COR-L47 (cell line): ENCODE results near the gene SOST.

Experiments used
- DNase-seq: peaks from one replicate; lab custom pipeline; 2025; lab: John Stamatoyannopoulos, UW

The SOST gene

DNA sequence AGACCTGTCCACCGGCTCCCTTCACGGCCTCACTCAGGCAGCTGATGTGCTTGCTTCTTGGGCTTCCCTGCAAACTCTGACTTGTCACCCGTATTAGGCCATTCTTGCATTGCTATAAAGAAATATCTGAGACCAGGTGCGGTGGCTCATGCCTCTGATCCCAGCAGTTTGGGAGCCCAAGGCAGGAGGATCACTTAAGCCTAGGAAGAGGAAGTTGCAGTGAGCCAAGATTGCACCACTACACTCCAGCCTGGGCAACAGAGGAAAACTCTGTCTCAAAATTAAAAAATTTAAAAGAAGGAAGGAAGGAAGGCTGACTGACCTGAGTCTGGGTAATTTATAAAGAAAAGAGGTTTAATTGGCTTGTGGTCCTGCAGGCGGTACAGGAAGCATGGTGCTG, 17.0 kb downstream of the SOST start:
- DNase-seq = no peak

DNA sequence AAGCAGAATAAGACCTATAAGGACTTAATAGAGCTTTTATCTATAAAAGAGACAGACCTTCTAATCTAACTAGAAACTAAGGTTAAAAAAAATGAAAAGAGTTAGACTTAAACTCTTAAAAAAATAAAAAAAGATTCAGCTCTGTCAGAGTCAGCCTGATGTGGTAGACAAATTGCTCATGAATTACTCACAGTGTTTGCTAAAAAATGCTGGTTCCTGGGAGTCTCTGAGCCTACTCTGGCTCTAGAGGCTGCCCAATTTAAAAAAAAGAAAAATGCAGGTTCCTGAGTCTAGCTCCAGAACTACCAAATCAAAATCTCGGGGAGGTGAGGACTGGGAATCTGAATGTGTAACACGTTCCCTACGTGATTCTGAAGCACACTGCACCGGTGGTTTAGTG, 18.1 kb downstream of the SOST start:
- no peak for DNase-seq

DNA sequence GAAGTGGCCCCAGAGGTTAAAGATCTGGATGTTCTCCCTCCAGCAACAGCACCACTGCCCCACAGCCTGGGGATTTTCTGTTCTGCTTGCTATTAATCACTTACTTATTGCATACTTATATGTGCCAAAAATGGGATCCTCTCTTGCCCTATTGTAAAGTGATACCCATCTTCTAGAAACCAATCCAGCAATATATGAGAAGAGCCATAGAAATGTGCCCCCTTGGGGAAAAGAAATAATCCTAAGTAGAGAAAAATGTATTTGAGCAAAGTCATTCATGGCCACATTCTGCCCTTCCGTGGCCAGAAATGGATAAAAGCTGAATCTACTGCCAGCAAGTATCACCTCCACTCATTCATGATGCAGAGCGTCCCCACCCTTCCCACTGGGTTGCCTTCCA, 20.9 kb downstream of the SOST start:
- DNase-seq = no peak

DNA sequence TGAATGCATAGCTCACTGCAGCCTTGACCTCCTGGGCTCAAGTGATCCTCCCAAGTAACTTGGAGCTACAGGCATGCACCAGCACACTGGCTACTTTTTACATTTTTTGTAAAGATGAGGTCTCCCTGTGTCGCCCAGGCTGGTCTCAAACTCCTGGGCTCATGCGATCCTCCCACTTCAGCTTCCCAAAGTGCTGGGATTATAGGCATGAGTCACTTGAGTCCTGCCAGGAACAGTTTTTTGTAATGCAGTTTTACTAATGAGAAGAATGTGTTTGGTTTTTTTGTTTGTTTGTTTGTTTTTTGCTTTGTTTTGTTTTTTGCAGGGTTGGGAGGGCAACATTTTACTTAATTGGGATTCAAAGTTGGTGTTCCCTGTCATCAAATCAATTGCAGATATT, 22.2 kb downstream of the SOST start:
- DNase-seq = no peak

DNA sequence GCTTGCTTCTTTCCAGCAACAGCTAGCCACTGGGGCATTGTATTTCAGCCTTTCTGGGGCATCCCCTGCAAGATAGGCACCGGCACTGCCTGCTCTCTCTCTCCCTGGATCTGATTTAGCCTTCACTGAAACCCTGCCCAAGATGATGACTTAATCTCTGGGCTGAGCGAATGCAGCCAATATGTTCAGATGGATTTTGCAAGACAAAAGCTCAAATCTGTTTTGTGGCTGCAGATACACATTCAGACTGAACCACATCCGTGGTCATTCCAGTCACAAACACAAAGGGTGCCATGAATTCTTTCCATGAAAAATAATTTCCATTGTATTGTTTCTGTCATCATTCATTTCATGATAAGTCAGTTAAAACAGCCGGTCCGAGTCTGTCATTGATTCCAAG, 24.2 kb downstream of the SOST start:
- no peak for DNase-seq

DNA sequence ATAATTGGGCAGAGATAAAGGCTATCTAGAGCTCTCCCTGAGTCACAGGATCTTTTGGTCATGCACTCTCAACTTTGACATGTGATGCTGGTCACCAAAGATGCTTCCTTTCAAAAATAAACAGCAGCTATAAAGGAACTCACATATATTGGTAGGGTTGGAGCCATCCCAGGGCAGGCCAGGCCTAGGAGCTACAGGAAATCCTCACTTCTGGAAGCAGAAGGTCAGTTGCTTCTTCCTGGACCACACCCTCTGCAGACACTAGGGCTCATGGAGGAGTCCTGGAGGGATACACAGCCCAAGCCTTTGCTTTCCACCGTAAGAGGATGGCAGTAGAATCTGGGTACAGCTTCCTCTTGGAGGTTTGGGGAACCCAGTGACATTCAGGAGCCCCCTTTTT, 24.6 kb downstream of the SOST start:
- DNase-seq = no peak

DNA sequence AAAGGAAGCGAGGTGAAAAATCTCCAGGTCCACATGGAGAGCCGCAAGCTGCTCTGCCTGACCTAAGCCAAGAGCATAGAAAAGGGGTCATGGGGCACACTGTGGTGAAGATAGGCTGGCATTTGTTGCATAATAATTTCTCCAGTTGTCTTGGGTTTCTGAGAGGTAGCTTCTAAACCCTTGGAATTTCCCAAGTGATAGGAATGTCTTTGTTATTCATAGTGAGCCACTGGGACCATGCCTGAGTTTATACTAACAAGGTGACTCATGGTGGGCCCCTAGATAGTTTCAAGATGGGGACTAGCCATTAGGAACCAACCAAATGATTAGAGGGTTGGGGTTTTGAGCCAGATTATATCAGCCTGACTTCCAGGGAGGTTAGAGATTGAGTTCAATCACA, 25.6 kb downstream of the SOST start:
- DNase-seq = no peak

DNA sequence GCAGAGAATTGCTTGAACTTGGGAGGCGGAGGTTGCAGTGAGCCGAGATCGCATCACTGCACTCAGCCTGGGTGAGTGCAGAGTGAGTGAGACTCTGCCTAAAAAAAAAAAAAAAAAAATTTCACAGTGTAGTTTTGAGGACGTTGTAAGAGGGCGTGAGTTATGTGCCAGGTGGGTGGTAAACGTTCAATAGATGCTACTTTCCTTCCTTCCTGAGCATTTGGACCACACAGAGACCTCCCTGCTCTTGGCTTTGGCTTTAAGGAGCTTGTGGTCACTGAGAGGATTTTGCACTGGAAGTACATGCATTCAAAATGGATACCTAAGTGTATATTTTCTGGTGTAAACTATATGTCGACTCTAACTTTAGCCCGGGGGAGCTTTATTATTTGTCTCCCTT, 30.5 kb downstream of the SOST start:
- DNase-seq = no peak

DNA sequence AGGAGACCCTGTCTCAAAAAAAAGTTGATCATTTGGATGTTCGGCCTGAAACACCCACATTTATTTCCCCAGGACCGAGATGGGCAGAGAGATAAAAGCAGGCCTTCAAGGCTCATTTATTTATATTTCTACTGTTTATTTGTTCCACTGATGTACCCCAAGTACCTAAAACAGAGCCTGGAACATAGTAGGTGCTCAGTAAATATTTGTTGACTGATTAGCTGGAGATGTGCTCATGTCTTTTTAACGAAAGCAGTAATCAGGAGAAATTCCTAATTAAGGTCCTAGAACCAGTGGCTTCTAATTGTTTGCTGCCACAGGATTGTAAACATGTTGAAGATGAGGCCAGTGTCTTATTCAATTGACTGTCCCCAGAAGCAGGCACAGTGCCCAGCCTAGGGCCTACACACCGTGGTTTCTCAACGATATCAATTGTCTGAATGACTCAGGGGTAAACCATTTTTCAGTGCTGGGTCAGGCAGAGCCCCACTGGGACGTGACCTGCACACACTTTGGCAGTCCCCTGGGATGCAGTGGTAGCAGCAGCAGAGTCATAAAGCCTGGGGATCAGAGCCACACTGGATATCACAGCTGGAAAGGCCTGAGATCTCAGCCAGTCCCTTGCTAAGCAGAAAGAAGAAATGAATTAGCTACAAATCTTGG, 34.8 kb downstream of the SOST start:
- DNase-seq = no peak

DNA sequence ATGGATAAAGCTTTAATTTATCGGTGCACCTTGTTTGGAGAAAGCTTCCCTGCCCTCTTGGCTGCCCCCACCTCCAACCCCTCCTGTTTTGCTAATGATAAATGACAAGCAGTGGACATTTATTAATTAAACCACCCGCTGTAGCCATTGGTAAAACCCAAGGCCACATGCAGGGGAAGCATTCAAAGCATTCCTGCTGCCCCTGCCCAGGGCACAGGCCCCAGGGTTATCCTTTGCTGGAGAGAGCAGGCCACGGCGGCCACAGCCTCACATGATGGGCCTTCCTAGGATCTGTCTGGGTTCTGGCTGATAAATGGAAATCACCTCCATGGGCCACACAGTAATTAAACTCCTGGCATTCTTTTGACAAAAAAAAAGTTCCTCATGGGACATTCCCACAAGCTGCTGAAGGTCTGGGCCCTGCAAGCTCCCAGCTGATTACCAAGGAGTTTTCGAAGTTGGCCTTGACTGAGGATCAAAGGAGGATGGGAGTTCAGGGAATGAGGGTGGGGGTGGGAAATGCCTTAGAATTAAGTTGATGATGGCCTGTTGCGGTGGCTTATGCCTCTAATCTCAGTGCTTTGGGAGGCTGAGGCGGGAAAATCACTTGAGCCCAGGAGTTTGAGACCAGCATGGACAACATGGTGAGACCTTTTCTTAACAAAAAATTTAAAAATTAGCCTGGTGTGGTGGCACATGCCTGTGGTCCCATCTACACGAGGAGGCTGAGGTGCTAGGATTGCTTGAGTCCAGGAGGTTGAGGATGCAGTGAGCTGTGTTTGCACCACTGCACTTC, 35.5 kb downstream of the SOST start:
- DNase-seq = no peak

DNA sequence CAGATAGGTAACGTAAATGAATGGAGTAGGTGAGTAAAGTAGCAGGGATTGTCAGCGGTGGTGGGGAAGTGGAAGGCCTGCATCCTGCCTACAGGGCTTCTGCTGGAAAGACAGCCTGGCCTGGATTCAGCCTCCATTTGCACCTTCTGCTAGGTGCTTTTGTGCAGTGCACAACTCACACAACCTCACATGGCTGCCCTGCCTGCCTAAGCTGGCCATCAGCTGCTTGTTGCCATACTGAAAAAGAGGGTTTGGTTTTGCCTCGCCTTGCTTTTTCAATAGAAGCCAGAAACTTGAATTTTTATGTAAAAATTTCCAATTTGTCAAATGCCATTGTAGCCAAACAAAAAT, 36.3 kb downstream of the SOST start:
- DNase-seq = no peak

DNA sequence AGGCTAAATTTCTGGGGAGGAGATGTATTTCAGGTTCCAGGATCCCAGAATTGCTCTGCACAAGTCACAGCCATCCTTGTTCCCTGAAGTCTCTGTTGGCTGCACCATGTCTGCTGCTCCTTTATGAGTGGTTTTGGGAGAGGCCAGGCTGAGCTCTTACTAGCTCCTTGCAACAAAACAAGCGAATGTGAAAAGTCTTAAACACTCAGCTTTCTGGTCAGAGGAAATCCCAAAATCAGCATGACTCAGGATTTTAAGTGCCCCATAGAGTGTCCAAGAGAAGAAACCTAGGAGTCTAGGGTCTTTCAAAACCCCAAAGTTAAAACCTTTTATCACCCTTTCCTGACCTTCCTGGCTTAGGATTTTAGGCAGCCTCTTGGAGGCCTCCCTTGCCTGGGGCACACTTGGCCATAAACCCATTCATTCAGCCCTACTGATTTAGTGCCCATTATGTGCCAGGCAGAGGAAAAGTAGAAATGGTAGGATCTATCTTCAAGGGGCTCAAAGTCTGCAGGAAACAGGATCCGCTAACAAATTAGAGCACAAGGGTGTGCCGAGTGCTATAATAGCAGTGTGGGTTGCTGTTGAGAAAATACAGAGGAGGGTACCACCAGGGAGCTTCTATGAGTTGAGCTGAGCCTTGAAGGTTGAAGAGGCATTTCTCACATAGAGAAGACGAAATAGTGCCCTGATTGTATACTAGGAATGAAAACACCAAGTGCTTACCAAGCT, 36.9 kb downstream of the SOST start:
- DNase-seq = no peak

DNA sequence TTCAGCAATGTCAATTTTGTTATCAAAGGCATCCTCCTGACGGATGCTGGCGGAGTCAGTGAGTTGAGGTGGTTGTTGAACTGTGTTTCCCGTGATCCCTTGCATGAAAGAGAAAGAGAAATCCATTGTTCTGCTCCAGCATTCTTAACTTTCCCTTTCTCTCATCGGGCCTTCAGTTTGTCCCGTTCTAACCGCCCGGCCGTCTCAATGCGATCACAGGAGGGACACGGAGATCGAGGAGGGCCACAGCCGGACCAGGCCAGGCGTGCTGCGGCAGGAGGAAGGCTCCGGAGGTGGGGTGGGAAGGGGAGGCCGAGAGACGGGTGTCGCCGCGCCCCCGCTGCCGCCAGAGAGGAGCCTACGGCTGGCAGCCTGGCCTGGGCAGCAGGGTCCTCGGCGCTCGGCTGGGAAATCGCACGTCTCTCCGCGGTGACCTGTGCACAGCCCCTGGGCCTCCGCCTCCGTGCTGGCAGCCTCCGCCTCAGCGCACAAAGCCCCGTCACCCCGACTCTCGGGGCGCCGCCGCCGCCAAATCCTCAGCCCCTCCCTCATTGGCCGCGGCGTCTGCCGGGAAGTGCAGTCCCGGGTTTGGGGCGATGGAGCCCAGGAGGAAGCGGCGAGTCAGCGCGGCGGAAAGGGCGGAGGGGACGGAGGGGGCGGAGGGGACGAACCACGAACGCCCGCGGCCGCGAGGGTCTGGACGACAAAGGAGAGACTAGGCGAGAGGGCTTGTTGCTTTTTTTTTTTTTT, 38.1 kb downstream of the SOST start:
- no peak for DNase-seq

DNA sequence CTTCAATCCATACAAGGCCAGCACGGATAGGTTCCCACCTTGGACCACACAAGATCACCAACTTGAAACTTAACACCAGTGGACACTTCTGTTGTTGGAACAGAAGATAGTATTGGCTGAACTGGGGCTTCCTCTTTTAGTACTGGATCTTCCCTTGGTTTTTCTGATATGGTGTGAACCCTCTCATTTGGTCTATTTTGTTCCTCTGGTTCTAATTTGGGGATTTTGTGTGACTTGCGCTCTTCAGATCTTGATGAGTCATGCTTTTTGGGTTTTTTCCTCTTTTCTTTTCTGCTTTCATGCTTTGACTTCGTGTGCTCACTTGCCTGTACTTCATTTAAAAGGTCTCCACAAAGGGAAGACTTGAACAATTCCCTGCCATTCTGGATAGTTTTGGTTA, 39.0 kb downstream of the SOST start:
- no peak for DNase-seq

DNA sequence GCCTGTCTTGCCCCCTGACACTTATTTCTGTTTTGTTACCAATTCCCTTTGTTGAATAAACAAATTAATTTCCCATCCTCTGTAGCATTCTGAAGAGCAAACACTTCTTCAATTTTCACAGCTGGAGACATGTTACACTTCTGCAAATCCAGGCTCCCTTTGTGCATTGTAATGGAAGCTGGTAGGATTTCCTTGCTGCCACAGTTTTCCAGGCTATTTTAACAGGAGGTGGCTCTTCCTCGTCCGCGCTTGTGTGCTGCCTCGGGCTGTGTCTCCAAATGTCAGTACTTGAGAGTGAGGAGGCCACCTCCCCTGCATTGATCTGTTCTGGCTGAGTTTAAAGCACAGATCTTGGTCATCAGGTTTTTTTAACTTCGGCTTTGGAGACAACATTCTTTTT, 40.0 kb downstream of the SOST start:
- peak; percentile 70 for DNase-seq

DNA sequence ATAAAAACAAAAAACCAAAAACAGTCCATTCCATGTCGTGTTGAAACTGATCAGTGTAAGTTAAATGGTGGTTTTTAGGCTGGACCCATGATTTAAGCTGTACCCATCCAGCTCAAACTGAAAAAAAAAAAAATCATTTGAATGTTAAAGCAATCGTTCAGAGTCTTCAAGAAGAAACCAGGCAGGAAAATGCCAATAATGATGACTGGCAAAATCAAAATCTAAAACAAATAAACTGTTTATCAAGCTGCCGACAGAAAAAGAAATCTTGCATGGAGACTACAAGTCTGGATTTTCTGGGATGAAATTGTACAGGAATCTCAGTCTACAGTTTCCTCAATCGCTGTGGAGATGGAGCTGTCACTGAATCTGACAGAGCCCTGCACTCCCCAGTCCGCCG, 40.7 kb downstream of the SOST start:
- no peak for DNase-seq

DNA sequence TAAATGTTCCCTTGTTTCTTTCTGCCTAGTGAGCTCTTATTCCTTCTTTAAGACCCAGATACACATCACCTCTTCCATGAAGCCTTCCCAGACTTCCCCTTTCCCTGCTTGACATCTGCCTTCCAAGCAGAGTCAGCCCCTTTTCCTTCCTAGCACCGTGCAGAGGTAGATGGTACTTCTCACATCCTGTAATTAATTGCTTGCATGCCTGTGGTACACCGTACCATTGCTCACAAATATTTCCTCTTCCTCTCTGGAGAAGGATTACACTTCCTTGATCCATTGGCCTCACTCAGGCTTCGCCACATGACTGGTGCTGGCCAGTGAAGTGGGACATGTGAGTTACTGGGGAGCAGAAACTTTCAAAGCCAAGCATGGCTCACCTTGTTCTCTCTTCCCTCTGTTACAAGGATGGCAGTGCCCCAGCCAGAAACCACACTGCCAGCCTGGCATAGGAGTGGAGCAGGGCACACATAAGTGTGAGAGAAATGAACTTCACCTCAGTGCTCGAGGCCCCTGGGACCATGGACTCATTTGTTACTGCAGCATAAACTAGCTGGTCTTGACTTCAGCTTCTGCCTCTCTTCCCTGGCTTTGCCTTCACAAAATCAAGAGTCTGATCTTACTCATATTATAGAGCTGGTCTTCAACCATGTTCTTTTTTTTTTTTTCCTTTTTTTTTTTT, 44.0 kb downstream of the SOST start:
- no peak for DNase-seq

DNA sequence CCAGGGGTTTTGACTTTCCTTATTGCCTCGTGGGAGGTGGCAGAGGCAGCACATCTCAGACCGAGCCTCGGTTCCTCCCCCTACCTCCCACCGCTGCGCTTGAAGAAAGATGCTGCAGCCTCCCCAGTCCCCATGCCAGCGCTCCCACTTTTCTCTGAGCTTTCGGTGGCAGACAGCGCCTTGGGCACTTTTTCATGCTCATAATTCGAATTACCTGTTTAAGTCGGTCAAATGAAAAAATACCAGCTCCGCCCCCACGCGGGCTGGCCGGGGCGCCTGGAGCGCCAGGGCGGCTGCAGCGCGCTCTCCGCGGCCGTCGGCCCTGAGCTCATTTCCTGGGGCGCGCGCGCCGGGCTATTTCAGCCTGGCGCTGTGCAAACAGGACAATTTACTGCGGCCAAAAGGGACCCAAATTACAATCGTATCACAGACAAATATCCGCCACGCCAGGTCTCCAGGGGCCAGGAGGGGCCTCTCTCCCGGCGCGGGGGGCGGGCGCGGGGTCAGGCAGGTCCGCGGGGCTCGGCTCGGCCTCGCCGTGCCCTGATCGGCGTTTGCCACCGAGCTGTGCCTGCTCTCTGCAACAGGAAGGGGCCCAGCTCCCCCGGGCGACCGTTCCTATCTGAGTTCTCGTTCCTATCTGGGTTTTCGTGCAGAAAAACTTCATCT, 45.0 kb downstream of the SOST start:
- no peak for DNase-seq

DNA sequence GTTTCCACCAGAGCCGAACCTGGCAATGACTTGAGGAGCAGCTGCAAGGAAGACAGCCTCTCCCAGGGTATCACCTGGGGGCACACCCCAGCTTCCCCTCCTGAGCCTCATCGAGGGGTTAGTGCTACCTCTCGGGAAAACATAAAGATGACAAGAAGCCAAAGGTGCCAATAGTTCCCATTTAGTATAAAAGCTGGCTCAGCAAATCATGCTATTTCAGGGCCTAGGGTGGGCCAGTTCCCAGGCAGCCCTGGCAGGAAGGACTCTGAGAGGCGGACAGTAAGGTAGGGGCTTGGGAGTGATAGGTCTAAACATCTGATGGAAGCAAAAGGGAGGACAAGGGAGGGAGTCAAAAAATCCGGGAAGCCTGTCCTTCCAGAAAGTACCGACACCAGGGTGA, 46.2 kb downstream of the SOST start:
- DNase-seq = no peak

DNA sequence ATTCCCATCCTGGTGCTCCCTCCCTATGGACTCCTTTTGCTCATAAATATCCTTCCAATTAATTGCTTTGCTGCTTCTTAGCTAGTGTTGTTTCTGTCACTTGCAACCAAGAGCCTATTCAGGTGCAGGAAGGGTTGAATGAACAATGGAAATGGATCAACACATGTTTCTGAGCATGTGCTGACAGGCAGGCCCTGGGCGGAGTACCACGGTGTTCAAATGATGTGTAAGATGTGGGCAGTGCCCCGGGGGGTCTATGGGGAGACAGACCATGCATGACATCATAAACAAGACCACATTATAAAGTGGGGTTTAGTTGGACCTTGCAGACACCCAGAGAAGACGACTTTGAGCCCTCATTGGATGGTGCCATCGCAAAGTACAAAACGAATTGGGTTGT, 48.5 kb downstream of the SOST start:
- DNase-seq = no peak

DNA sequence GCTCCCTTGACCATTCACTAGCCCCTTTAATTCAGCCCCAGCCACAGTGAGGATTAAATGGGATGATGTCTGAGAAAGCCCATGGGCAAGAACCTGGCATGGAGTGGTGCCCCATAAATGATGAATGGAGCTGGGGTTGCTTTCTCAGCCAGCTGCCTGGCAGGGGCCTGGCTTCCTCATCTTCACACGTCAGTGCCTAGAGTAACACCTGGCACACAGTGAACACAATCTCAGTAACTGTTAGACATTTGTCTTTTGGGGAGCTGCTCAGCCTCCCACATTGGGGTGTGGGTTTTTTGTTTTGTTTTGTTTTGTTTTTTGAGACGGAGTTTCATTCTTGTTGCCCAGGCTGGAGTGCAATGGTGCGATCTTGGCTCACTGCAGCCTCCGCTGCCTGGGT, 49.4 kb downstream of the SOST start:
- no peak for DNase-seq

DNA sequence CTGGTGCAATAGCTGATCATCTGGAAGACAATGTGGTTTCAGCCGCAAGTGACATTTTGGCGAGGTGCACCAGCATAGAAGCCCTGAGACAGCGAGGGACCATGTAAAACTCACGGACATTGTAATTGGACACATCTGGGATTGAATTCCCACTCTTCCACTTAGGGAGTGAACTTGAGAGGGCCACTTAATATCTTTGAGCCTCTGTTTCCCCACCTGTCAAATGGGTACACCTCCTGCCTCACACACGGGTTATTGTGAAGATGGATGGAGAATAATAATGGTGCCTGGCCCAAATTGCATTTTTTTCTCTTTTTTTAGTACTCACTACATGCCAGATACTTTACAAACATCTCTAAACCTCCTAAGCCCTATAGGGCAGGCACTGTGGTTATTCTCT, 51.4 kb downstream of the SOST start:
- no peak for DNase-seq
